Measurements from ENCODE around the gene NRG4. TPM values are rescaled to one million over a fixed set of nuclear protein-coding genes. Genes with fewer than 3 reads are reported as not detected.

The NRG4 gene
- total and polyA plus RNA-seq, 2 of the 8 experiments (the other 6 are each of a cell fraction or from before 2014, with no cell fraction given), result 0.24 TPM; not detected in 1

GRCh38 chr15:75952525-75952924 is 59.7 kb downstream of the NRG4 start (continued):
- TF ChIP-seq, protein P1, sequence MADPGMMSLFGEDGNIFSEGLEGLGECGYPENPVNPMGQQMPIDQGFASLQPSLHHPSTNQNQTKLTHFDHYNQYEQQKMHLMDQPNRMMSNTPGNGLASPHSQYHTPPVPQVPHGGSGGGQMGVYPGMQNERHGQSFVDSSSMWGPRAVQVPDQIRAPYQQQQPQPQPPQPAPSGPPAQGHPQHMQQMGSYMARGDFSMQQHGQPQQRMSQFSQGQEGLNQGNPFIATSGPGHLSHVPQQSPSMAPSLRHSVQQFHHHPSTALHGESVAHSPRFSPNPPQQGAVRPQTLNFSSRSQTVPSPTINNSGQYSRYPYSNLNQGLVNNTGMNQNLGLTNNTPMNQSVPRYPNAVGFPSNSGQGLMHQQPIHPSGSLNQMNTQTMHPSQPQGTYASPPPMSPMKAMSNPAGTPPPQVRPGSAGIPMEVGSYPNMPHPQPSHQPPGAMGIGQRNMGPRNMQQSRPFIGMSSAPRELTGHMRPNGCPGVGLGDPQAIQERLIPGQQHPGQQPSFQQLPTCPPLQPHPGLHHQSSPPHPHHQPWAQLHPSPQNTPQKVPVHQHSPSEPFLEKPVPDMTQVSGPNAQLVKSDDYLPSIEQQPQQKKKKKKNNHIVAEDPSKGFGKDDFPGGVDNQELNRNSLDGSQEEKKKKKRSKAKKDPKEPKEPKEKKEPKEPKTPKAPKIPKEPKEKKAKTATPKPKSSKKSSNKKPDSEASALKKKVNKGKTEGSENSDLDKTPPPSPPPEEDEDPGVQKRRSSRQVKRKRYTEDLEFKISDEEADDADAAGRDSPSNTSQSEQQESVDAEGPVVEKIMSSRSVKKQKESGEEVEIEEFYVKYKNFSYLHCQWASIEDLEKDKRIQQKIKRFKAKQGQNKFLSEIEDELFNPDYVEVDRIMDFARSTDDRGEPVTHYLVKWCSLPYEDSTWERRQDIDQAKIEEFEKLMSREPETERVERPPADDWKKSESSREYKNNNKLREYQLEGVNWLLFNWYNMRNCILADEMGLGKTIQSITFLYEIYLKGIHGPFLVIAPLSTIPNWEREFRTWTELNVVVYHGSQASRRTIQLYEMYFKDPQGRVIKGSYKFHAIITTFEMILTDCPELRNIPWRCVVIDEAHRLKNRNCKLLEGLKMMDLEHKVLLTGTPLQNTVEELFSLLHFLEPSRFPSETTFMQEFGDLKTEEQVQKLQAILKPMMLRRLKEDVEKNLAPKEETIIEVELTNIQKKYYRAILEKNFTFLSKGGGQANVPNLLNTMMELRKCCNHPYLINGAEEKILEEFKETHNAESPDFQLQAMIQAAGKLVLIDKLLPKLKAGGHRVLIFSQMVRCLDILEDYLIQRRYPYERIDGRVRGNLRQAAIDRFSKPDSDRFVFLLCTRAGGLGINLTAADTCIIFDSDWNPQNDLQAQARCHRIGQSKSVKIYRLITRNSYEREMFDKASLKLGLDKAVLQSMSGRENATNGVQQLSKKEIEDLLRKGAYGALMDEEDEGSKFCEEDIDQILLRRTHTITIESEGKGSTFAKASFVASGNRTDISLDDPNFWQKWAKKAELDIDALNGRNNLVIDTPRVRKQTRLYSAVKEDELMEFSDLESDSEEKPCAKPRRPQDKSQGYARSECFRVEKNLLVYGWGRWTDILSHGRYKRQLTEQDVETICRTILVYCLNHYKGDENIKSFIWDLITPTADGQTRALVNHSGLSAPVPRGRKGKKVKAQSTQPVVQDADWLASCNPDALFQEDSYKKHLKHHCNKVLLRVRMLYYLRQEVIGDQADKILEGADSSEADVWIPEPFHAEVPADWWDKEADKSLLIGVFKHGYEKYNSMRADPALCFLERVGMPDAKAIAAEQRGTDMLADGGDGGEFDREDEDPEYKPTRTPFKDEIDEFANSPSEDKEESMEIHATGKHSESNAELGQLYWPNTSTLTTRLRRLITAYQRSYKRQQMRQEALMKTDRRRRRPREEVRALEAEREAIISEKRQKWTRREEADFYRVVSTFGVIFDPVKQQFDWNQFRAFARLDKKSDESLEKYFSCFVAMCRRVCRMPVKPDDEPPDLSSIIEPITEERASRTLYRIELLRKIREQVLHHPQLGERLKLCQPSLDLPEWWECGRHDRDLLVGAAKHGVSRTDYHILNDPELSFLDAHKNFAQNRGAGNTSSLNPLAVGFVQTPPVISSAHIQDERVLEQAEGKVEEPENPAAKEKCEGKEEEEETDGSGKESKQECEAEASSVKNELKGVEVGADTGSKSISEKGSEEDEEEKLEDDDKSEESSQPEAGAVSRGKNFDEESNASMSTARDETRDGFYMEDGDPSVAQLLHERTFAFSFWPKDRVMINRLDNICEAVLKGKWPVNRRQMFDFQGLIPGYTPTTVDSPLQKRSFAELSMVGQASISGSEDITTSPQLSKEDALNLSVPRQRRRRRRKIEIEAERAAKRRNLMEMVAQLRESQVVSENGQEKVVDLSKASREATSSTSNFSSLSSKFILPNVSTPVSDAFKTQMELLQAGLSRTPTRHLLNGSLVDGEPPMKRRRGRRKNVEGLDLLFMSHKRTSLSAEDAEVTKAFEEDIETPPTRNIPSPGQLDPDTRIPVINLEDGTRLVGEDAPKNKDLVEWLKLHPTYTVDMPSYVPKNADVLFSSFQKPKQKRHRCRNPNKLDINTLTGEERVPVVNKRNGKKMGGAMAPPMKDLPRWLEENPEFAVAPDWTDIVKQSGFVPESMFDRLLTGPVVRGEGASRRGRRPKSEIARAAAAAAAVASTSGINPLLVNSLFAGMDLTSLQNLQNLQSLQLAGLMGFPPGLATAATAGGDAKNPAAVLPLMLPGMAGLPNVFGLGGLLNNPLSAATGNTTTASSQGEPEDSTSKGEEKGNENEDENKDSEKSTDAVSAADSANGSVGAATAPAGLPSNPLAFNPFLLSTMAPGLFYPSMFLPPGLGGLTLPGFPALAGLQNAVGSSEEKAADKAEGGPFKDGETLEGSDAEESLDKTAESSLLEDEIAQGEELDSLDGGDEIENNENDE (IDR thresholded peaks at IDR 0.05; ENCODE audit: insufficient replicate concordance, low read length), result no peak
- TF ChIP-seq CBX8 (IDR thresholded peaks at IDR 0.05; ENCODE audit: borderline replicate concordance, low read depth, low read length) (no peak), TEAD4 (IDR thresholded peaks at IDR 0.05; ENCODE audit: low read depth, low read length) (no peak), E2F6 (IDR thresholded peaks at IDR 0.05) (no peak), TBP (IDR thresholded peaks at IDR 0.05; ENCODE audit: low read depth, low read length) (no peak), SAP30 (IDR thresholded peaks at IDR 0.05; ENCODE audit: insufficient read depth, insufficient replicate concordance, low read length) (no peak), PHF8 (conservative IDR thresholded peaks at IDR 0.05; ENCODE audit: low read depth, low read length) (no peak), POLR2AphosphoS5 (IDR thresholded peaks at IDR 0.05; ENCODE audit: low read depth, low read length) (no peak)
- TF ChIP-seq, protein P2, sequence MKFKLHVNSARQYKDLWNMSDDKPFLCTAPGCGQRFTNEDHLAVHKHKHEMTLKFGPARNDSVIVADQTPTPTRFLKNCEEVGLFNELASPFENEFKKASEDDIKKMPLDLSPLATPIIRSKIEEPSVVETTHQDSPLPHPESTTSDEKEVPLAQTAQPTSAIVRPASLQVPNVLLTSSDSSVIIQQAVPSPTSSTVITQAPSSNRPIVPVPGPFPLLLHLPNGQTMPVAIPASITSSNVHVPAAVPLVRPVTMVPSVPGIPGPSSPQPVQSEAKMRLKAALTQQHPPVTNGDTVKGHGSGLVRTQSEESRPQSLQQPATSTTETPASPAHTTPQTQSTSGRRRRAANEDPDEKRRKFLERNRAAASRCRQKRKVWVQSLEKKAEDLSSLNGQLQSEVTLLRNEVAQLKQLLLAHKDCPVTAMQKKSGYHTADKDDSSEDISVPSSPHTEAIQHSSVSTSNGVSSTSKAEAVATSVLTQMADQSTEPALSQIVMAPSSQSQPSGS (IDR thresholded peaks at IDR 0.05; ENCODE audit: low read length), result no peak
